Activated B cell treated with CpG ODN at 0.5 μM for 24 hours (primary cell): ENCODE measurements around the gene LIF. TPM values are rescaled to one million over a fixed set of nuclear protein-coding genes. Genes with fewer than 3 reads are reported as not detected.
"Not testable (repeated sequence)": the region's sequence is repeated elsewhere in the genome, so short reads cannot be mapped to it uniquely, and the experiment has no call there.

Experiments
- ATAC-seq: fragments of 200-7000 bp; cut with Tn5 transposase; one replicate; pipeline ENCODE4 v1.10.0; 2021; ENCODE audit warnings: low read depth, mild to moderate bottlenecking, moderate library complexity
- CTCF ChIA-PET: fragments of 350-600 bp; sonication (Branson Sonifier 250); formaldehyde crosslinking; loops from one replicate; lab custom pipeline; 2021; ENCODE audit warnings: antibody characterized with exemption; lab: Charles Lee
- POLR2A ChIA-PET: fragments of 350-600 bp; sonication (Branson Sonifier 250); formaldehyde crosslinking; loops from one replicate; lab custom pipeline; 2021; ENCODE audit warnings: antibody characterized with exemption; lab: Charles Lee
- DNase-seq: peaks from one replicate; pipeline ENCODE4 v3.0.0; 2022
- H3K27ac Mint-ChIP-seq: one replicate; pipeline ENCODE4 v1.8.0; 2020; ENCODE audit warnings: mixed read lengths
- H3K27me3 Mint-ChIP-seq: one replicate; pipeline ENCODE4 v1.8.0; 2021; ENCODE audit warnings: mixed read lengths
- H3K36me3 Mint-ChIP-seq: one replicate; pipeline ENCODE4 v1.8.0; 2021; ENCODE audit warnings: low read depth, mixed read lengths
- H3K4me1 Mint-ChIP-seq: one replicate; pipeline ENCODE4 v1.8.0; 2021; ENCODE audit warnings: mixed read lengths
- H3K4me3 Mint-ChIP-seq: one replicate; pipeline ENCODE4 v1.8.0; 2020; ENCODE audit warnings: mild to moderate bottlenecking, mixed read lengths
- H3K9me3 Mint-ChIP-seq: one replicate; pipeline ENCODE4 v1.8.0; 2020; ENCODE audit warnings: mixed read lengths
- CTCF ChIP-seq: fragments of 200-600 bp; IDR thresholded peaks from one replicate; pipeline ENCODE4 v1.8.0; 2022; ENCODE audit warnings: antibody characterized with exemption, mild to moderate bottlenecking
- intact Hi-C: fragments of 100-400 bp; cut with micrococcal nuclease; formaldehyde crosslinking; loops from one replicate; pipeline ENCODE4 v1.15.1; 2024
- total RNA-seq: library from RNA; stranded (reverse); gene quantifications from 2 replicates; pipeline ENCODE4 v1.2.3, GENCODE V29; 2022

Gene LIF
- total RNA-seq, 1 donor from 2014 or later: 0.44 TPM

- CTCF ChIA-PET: no interaction called here
- TF ChIP-seq CTCF: no peak
- H3K9me3 Mint-ChIP-seq: no peaks in the 10 kb centered on the region
- H3K4me3 Mint-ChIP-seq: no peak overlapping the region
- no peaks in the 10 kb centered on the region for H3K4me1 Mint-ChIP-seq
- DNase-seq: no peak
- no peak for ATAC-seq
- no peak overlapping the region for H3K27ac Mint-ChIP-seq
- no peaks in the 10 kb centered on the region for H3K36me3 Mint-ChIP-seq
- intact Hi-C loops: no loop called here
- POLR2A ChIA-PET: no interaction called here
- no peaks in the 10 kb centered on the region for H3K27me3 Mint-ChIP-seq
These were observed 42.4 kb downstream of the LIF start for GRCh38 chr22:30204015-30204741.

- H3K4me3 Mint-ChIP-seq: no peak overlapping the region
- no peaks in the 10 kb centered on the region for H3K27me3 Mint-ChIP-seq
- H3K36me3 Mint-ChIP-seq: no peaks in the 10 kb centered on the region
- H3K4me1 Mint-ChIP-seq: peaks cover 4% of the 10 kb centered on the region
- CTCF ChIA-PET: no interaction called here
- H3K27ac Mint-ChIP-seq: no peak overlapping the region
- no peak for TF ChIP-seq CTCF
- H3K9me3 Mint-ChIP-seq: no peaks in the 10 kb centered on the region
- ATAC-seq: no peak
- no peak for DNase-seq
- POLR2A ChIA-PET: no interaction called here
- intact Hi-C loops: no loop called here
These were observed 44.0 kb downstream of the LIF start for GRCh38 chr22:30202531-30203006.

- no peak for TF ChIP-seq CTCF
- Mint-ChIP-seq H3K27ac (no peak overlapping the region), H3K36me3 (no peaks in the 10 kb centered on the region), H3K27me3 (no peaks in the 10 kb centered on the region), H3K4me3 (no peak overlapping the region), H3K9me3 (no peaks in the 10 kb centered on the region), H3K4me1 (peaks cover 7% of the 10 kb centered on the region)
- CTCF ChIA-PET: no interaction called here
- intact Hi-C loops: no loop called here
- ATAC-seq (no peak), DNase-seq (no peak)
- POLR2A ChIA-PET: no interaction called here
These were observed 44.6 kb downstream of the LIF start for GRCh38 chr22:30201945-30202344.

GRCh38 chr22:30200905-30201304 lies 45.7 kb downstream of the LIF start:
- DNase-seq, H3K27ac Mint-ChIP-seq, H3K36me3 Mint-ChIP-seq, H3K9me3 Mint-ChIP-seq, H3K27me3 Mint-ChIP-seq, ATAC-seq, CTCF ChIA-PET, intact Hi-C loops, H3K4me3 Mint-ChIP-seq: not testable (repeated sequence)
- POLR2A ChIA-PET: interaction anchor here (0.5 kb wide), 1 partner anchor 387 kb away, joined by 3 read pairs; no protein-coding TSS in a partner anchor
- peaks cover 17% of the 10 kb centered on the region for H3K4me1 Mint-ChIP-seq

GRCh38 chr22:30198921-30199320 lies 47.6 kb downstream of the LIF start:
- Mint-ChIP-seq H3K4me1 (peaks cover 24% of the 10 kb centered on the region), H3K27ac (no peak overlapping the region), H3K4me3 (no peak overlapping the region), H3K36me3 (no peaks in the 10 kb centered on the region), H3K27me3 (no peaks in the 10 kb centered on the region), H3K9me3 (no peaks in the 10 kb centered on the region)
- ChIA-PET POLR2A (no interaction called here), CTCF (no interaction called here)
- intact Hi-C loops: no loop called here
- no peak for ATAC-seq
- no peak for TF ChIP-seq CTCF
- DNase-seq: no peak
